Common myeloid progenitor, CD34-positive (primary cell): Measurements from ENCODE around the gene WDR43.

Experiments
- CTCF ChIA-PET: fragments of 350-600 bp; sonication (Branson Sonifier 250); formaldehyde crosslinking; loops from one replicate; lab custom pipeline; 2021; ENCODE audit warnings: antibody characterized with exemption; lab: Charles Lee
- POLR2A ChIA-PET: fragments of 350-600 bp; sonication (Branson Sonifier 250); formaldehyde crosslinking; loops from one replicate; lab custom pipeline; 2021; ENCODE audit warnings: antibody characterized with exemption; lab: Charles Lee
- DNase-seq, 3 donors: peaks; one replicate each; pipeline versions ENCODE4 v3.0.0 to v3.0.0-alpha.2; 2013
- H3K27ac ChIP-seq, 2 experiments: 1 replicate in 1 of 2; 2 replicates in 1 of 2; pipeline ENCODE4 v1.7.0; 2013; ENCODE audit warnings: inconsistent platforms in 2 of 2, low read length in 2 of 2, mild to moderate bottlenecking in 2 of 2, low read depth in 1 of 2, moderate library complexity in 1 of 2; ENCODE audit not compliant: severe bottlenecking in 2 of 2, insufficient read depth in 1 of 2, poor library complexity in 1 of 2
- H3K27me3 ChIP-seq, 5 experiments: replicated peaks in 2 of 5; 1 replicate in 3 of 5; 2 replicates in 2 of 5; pipeline versions ENCODE4 v1.6.1 to v1.7.0; 2013; ENCODE audit warnings: low read length in 4 of 5, mild to moderate bottlenecking in 2 of 5, moderate library complexity in 2 of 5, inconsistent platforms in 1 of 5; ENCODE audit not compliant: insufficient read depth in 5 of 5, control insufficient read depth in 4 of 5
- H3K36me3 ChIP-seq, 4 experiments: 1 replicate in 2 of 4; 2 replicates in 2 of 4; pipeline versions ENCODE4 v1.6.1 to v1.7.0; 2013; ENCODE audit warnings: low read length in 3 of 4, control low read depth in 1 of 4, mild to moderate bottlenecking in 1 of 4; ENCODE audit not compliant: control insufficient read depth in 4 of 4, insufficient read depth in 4 of 4
- H3K4me1 ChIP-seq, 4 experiments: 1 replicate in 3 of 4; 2 replicates in 1 of 4; pipeline versions ENCODE4 v1.6.1 to v1.7.1; 2013; ENCODE audit warnings: low read length in 3 of 4, mild to moderate bottlenecking in 3 of 4, control low read depth in 1 of 4, inconsistent platforms in 1 of 4, moderate library complexity in 1 of 4; ENCODE audit not compliant: control insufficient read depth in 4 of 4, insufficient read depth in 4 of 4; ENCODE audit errors: control extremely low read depth in 1 of 4
- H3K4me3 ChIP-seq, 7 experiments: 1 replicate in 4 of 7; 2 replicates in 3 of 7; pipeline versions ENCODE4 v1.5.1 to v1.7.0; 2013; ENCODE audit warnings: mild to moderate bottlenecking in 7 of 7, low read length in 6 of 7, moderate library complexity in 6 of 7, inconsistent platforms in 2 of 7, low read depth in 2 of 7, control low read depth in 1 of 7; ENCODE audit not compliant: insufficient read depth in 4 of 7, control insufficient read depth in 1 of 7; ENCODE audit errors: extremely low read depth in 1 of 7
- H3K9me3 ChIP-seq, 5 experiments: 1 replicate in 4 of 5; 2 replicates in 1 of 5; pipeline versions ENCODE4 v1.6.1 to v1.7.1; 2013; ENCODE audit warnings: low read length in 4 of 5, mild to moderate bottlenecking in 2 of 5, inconsistent platforms in 1 of 5, low read depth in 1 of 5, moderate library complexity in 1 of 5; ENCODE audit not compliant: control insufficient read depth in 4 of 5, insufficient read depth in 2 of 5; ENCODE audit errors: control extremely low read depth in 1 of 5
- WGBS: methylation state at CpG from one replicate; pipeline ENCODE4 v1.1.5; 2013; ENCODE audit not compliant: insufficient coverage; 5-methylcytosine and 5-hydroxymethylcytosine counted together

The WDR43 gene

DNA sequence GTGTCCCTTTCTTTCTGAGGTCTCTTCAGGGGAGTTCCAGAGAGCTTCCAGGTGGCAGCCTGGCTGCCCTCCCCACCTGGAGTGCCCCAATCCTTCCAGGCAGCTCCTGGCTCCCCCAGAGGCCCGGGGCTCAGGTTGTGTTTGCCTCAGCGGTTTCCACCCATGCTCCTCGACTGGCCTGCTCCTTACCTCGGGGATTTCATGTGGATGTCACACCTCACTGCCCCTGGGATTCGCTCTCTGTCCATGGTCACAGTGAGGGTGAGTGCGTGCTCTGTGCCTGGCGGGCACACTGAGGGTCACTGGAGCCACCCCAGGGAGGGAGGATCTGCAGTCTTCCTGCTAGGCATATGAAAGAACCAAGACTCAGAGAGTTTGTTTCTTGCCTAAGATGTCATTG, 84.6 kb downstream of the WDR43 start:
- H3K4me3 ChIP-seq: no peak overlapping the region
- H3K36me3 ChIP-seq: no peaks in the 10 kb centered on the region
- no peak overlapping the region for H3K27ac ChIP-seq
- ChIA-PET CTCF (interaction anchor here (0.6 to 1.6 kb wide), 3 partner anchors 10 to 80 kb away, joined by 3 to 4 read pairs (median 3); no protein-coding TSS in a partner anchor), POLR2A (no interaction called here)
- no peaks in the 10 kb centered on the region for H3K9me3 ChIP-seq
- 88% methylated on average over 7 of the region's 7 CpGs for WGBS
- no peak for DNase-seq
- H3K27me3 ChIP-seq: no peaks in the 10 kb centered on the region
- no peaks in the 10 kb centered on the region for H3K4me1 ChIP-seq

DNA sequence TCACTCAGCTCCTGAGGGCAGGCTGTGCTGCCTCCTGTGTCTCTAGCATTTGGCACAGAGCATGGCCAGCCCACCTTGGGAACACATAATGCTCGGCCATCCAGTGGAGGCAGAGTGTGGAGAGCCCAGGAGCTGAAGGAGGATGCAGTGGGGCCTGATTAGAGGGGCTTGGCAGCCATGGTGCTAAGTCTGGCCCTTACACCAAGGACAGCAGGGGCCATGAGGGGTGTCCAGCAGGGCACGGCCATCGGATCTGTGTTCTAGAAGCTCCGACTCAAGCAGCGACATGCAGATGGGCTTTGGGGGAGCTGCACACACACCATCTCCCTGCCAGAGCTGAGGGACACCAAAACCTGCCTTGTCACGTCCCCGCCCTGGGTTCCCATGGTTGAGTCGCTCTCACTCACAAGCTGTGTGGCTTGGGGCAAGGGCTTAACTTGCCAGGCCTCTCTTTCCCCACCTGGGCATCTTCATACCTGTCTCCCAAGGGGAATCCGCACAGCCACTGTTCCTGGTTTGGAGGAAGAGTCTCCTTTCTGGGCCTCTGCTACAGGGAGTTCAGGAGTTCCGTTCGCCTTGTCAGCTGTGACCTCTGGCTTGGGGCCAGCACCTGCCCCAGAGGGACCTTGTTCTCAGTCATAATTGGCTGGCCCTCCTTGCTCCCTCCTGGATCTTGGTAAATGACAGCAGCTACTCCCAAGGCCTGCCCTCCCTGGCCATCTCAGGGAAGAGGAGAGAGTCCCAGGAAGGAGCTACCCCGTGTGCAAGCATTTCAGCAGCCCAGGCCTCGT, 85.3 kb downstream of the WDR43 start:
- Histone ChIP-seq H3K36me3 (no peaks in the 10 kb centered on the region), H3K27ac (no peak overlapping the region), H3K4me1 (no peaks in the 10 kb centered on the region), H3K9me3 (no peaks in the 10 kb centered on the region), H3K4me3 (no peak overlapping the region), H3K27me3 (no peaks in the 10 kb centered on the region)
- CTCF ChIA-PET: no interaction called here
- 85% methylated on average over 11 of the region's 13 CpGs for WGBS
- POLR2A ChIA-PET: interaction anchor here (0.6 kb wide), 1 partner anchor 1099 kb away, joined by 4 read pairs; no protein-coding TSS in a partner anchor
- DNase-seq: no peak

DNA sequence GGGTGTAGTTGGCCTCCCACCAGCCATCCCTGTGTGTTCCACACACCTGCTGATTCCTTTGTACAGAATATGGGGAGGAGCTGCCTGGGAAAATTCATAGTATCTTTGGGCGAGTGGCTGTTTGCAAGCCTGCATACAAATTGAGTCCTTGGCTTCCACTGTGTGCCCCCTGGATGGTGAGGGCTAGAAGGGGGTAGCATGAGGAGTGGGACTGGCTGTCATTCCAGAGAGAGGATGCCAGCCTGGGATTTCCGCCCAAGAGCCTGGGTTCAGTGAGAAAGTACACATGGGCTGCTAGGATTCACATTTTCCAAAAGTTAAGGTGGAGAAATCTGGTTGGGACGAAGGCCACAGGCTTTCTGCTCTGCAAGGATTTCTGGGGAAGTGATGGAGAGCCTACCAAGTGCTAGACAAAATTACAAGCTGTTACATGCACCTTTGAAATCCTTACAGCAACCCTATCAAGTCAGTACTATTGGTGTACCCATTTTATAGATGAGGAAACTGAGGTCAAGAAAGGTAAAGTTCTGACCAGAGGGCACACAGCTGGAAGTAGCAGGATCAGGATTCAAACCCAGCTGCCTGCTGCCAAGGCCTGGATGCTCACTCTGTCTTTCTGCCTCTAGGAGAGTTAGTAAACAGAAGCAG, 86.0 kb downstream of the WDR43 start:
- Histone ChIP-seq H3K9me3 (no peaks in the 10 kb centered on the region), H3K27me3 (no peaks in the 10 kb centered on the region), H3K36me3 (no peaks in the 10 kb centered on the region), H3K27ac (no peak overlapping the region), H3K4me3 (no peak overlapping the region), H3K4me1 (no peaks in the 10 kb centered on the region)
- POLR2A ChIA-PET: interaction anchor here (0.6 kb wide), 1 partner anchor 1099 kb away, joined by 4 read pairs; no protein-coding TSS in a partner anchor
- CTCF ChIA-PET: interaction anchor here (2.0 kb wide), 1 partner anchor 10 kb away, joined by 5 read pairs; no protein-coding TSS in a partner anchor
- 69% methylated on average over 2 of the region's 3 CpGs for WGBS
- DNase-seq: no peak

DNA sequence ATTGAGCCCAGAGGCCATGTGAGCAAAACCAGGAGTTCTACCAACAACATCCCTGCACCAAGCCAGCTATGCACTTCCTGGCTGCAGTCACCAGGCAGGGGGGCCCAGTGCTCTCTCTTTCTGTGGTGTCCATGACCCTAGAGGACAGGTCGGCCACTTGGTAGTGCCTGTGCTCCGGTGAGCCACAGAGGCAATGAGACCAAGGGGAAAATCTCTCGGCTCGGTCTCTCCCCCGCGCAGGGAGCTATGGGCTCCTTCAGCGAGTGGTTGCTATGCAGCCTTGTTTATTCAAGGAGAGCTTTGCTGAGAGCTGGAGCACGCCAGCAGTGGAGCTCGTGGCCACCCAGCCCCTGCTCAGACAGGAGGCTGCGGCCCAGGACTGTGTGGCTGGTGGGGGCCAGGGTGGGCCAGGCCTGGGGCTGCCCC, 86.6 kb downstream of the WDR43 start, which contains the start of gene TOGARAM2:
TSS of gene TOGARAM2 (plus strand) at position 283 of the 426 bp plus-strand sequence. CDS start 13,537 bp downstream, outside the sequence.
- no peak for DNase-seq
- Histone ChIP-seq H3K4me3 (no peak within 1 kb of the TSS), H3K27me3 (no peaks in the 10 kb centered on the region), H3K27ac (no peak within 1 kb of the TSS), H3K4me1 (no peaks in the 10 kb centered on the region), H3K36me3 (no peaks in the 10 kb centered on the region), H3K9me3 (no peaks in the 10 kb centered on the region)
- WGBS: 95% methylated on average over 9 of the region's 10 CpGs
- POLR2A ChIA-PET: no interaction called here
- CTCF ChIA-PET: interaction anchor here (2.0 kb wide), 1 partner anchor 11 kb away, joined by 5 read pairs; no protein-coding TSS in a partner anchor

DNA sequence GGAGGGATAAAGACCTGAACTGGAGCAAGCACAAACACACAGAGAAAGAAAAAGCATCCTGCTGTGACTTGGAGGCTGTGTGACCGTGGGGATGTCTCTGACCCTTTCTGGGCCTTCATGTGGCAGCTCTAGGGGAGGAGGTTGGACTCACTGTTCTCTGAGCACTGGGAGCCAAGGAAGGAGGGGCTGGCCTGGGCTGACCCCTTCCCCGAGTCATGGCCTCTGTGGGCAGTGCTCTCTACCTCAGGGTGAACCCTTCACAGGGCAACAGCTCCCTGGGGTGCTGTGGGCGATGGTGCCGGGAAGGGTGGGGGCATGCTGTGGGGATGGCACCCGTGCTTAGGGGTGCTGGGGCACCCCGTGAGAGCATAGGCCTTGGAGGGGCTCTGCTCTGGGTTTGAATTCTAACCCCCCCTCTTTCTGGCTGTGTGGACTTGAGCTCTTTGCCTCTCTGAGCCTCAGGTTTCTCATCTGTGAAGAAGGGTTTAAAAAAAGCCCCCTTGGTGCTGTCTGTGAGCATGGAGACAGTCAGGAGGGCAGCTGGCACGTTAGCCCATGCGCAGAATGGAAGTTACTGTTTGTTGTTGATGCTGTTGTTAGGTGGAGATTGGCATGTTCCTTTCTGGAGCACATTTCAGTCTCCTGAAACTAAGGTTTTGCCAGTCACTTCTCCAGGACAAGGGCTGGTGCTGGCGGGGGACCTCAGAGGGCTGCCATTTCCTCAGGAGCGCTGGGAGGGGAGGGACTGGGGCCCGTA, 87.3 kb downstream of the WDR43 start:
- peaks cover 0 to 6% (median 4%) of the 10 kb centered on the region in 4 experiments for H3K4me1 ChIP-seq
- no peak overlapping the region for H3K27ac ChIP-seq
- DNase-seq: no peak
- ChIA-PET POLR2A (no interaction called here), CTCF (interaction anchor here (2.0 kb wide), 1 partner anchor 11 kb away, joined by 5 read pairs; no protein-coding TSS in a partner anchor)
- no peak overlapping the region for H3K4me3 ChIP-seq
- H3K36me3 ChIP-seq: no peaks in the 10 kb centered on the region
- H3K27me3 ChIP-seq: no peaks in the 10 kb centered on the region
- WGBS: 88% methylated on average over 9 of the region's 11 CpGs
- H3K9me3 ChIP-seq: no peaks in the 10 kb centered on the region

DNA sequence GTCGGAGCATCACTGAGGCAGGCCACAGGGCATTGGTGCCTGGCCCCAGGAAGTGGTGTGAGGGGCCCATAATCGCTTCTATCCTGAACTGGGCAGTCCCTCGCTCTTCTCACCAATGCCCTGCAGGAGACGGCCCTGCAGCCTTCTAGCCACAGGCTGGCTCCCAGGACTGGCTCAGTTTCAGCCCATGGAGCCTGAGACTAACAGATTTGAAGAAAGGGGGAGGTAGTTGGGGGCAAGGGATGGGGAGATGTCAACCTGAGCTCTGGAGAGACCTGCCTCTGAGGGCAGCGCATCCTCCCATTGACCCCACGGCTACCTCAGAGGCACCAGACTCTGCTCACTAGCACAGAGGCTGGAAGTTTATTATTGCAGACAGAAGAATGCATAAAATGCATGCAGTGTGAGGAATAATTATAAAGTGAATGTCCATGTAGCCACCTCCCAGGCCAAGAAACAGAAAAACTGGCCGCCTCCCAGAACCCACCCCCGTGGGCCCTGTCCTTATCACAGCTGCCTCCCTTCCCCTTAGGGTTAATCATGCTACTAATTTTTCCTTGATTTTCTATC, 88.0 kb downstream of the WDR43 start:
- no peak for DNase-seq
- Histone ChIP-seq H3K9me3 (no peaks in the 10 kb centered on the region), H3K4me1 (peaks cover 0 to 6% (median 4%) of the 10 kb centered on the region in 4 experiments), H3K36me3 (no peaks in the 10 kb centered on the region), H3K4me3 (no peak overlapping the region), H3K27ac (no peak overlapping the region), H3K27me3 (no peaks in the 10 kb centered on the region)
- CTCF ChIA-PET: interaction anchor here (2.0 kb wide), 1 partner anchor 12 kb away, joined by 5 read pairs; no protein-coding TSS in a partner anchor
- POLR2A ChIA-PET: no interaction called here
- 91% methylated on average over 4 of the region's 8 CpGs for WGBS
